Measurements from ENCODE around the gene PAX6. TPM values are rescaled to one million over a fixed set of nuclear protein-coding genes. Genes with fewer than 3 reads are reported as not detected.

Gene PAX6
- total RNA-seq, 1 donor from 2014 or later: not detected

GRCh38 chr11:31798057-31798553 lies 13.0 kb downstream of the PAX6 start:
- no peak for DNase-seq (ENCODE audit: low spot score)

GRCh38 chr11:31797190-31798056 lies 13.7 kb downstream of the PAX6 start:
- no peak for DNase-seq (ENCODE audit: low spot score)

DNA sequence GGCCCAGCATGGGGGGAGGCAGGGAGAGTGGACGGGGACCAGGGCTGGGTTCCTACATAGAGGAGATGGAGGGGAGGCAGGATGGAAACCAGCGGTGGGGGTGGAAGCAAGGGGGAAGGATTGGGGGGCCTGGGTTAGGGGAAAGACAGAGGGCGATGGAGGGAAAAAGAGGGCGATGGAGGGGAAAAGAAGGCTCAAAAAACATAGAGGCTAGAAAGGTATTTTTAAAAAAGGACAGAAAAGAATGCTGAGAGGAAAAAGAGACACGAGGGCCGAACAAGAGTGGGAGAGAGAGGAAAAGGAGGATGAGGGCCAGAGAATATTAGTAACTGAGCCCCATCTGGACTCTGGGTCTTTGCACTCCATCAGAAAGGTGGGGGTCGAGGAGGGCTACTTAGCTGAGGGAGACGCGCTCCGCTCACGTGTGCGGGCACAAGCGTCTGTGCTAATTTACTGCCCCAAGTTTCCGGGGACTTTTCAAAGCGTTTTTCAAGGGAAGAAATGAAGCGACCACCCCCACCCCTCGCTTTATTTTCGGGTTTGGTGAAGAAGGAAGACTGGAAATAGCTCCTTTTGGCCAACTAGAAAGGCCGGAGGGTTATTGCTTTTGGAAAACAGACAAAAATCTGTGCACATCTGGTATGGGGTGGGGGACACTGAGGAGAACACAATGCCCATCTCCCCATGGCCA lies 14.5 kb downstream of the PAX6 start:
- DNase-seq (ENCODE audit: low spot score): no peak

GRCh38 chr11:31795706-31796498 lies 15.2 kb downstream of the PAX6 start:
- DNase-seq (ENCODE audit: low spot score): no peak

GRCh38 chr11:31794548-31794947 lies 16.6 kb downstream of the PAX6 start:
- no peak for DNase-seq (ENCODE audit: low spot score)

DNA sequence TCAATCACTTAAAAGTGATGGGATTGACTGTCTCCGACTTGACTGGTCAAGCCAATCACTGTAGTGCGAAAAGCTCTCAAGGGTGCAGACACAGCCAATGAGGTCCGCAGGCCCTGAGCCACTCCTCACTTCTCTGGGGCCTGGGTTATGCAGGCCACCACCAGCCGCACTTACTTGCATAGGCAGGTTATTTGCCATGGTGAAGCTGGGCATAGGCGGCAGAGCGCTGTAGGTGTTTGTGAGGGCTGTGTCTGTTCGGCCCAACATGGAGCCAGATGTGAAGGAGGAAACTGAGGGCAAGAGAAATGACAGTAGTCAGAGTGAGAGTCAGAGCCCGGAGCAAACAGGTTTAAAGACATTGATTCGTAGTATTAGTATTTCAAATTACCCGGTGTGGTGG lies 17.9 kb downstream of the PAX6 start:
- DNase-seq (ENCODE audit: low spot score): no peak

GRCh38 chr11:31792456-31792855 lies 18.7 kb downstream of the PAX6 start:
- no peak for DNase-seq (ENCODE audit: low spot score)

- DNase-seq (ENCODE audit: low spot score): no peak
Measured at GRCh38 chr11:31792036-31792435, 19.1 kb downstream of the PAX6 start.

DNA sequence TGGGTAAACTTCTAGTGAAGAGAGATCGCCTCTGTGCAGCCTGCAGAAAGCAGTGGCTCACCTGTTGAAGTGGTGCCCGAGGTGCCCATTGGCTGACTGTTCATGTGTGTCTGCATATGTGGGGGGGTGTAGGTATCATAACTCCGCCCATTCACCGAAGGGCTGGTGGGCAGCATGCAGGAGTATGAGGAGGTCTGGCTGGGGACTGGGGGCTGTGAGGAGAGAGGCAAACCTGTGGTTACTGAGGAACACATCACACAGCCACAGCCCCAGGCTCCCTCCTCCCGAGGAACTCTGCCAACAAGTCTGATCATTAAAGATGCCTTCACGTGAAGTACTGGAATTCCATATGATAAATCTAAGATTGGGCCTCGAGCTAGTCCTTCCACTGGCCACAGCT lies 20.5 kb downstream of the PAX6 start:
- no peak for DNase-seq (ENCODE audit: low spot score)

DNA sequence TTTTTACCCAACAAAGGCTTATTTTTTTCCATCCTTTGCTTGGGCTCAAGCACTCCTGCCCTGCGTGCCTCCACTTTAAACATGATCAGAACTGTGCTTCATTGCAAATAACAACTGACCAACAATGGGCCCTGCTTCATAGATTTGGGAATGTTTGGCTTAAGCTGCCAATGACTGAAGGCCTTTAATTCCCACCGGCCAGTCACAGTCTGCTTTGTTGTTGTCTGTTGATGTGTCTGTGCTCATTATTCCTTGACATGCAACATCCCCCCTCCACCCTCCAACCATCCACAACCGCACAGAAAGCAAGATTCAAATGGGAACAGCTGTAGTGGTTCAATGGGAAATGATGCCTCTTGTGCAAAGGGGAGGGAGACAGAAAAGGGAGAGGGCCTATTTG lies 23.0 kb downstream of the PAX6 start:
- no peak for DNase-seq (ENCODE audit: low spot score)

- no peak for DNase-seq (ENCODE audit: low spot score)
Measured at GRCh38 chr11:31786996-31787685, 24.0 kb downstream of the PAX6 start.

DNA sequence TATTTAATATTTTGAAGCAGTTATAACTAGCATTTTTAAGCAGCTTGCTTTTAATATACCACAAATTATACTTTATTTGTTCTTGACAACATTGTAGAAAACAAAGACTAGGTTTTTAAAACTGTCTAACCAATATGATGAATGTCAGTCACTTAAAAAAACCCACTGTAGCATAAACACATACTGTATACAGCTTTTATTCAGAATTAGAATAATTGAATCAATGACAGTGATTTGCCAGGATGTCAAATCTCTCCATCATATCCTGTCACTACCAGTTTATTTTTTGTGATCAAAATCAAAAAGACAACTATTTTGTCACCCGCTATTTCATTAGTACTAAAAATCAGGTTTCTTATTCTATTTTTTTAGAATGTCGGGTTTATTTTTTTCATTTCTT lies 26.5 kb downstream of the PAX6 start:
- no peak for DNase-seq (ENCODE audit: low spot score)

GRCh38 chr11:31783252-31783651 lies 27.9 kb downstream of the PAX6 start:
- no peak for DNase-seq (ENCODE audit: low spot score)

GRCh38 chr11:31782257-31782656 lies 28.9 kb downstream of the PAX6 start:
- DNase-seq (ENCODE audit: low spot score): no peak

GRCh38 chr11:31780480-31780971 lies 30.6 kb downstream of the PAX6 start:
- DNase-seq (ENCODE audit: low spot score): no peak

DNA sequence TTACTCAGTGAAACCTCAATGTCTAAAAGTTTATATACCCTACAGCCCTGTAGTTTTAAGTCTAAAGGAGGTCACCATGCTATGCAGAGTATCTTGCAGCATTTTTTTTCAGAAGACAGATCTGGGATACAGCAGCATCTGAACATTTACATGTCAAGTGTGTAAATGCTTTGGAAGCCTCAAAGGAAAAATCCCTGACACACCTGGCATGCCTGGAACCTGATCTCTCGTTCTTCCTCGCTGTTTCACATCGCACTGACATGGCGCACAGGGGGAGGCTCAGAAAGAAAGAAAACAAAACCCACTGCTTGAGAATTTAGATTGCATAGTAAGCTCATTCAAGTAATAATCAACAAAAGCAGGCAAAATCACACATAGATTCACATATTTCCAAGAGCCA lies 31.0 kb downstream of the PAX6 start:
- no peak for DNase-seq (ENCODE audit: low spot score)

DNA sequence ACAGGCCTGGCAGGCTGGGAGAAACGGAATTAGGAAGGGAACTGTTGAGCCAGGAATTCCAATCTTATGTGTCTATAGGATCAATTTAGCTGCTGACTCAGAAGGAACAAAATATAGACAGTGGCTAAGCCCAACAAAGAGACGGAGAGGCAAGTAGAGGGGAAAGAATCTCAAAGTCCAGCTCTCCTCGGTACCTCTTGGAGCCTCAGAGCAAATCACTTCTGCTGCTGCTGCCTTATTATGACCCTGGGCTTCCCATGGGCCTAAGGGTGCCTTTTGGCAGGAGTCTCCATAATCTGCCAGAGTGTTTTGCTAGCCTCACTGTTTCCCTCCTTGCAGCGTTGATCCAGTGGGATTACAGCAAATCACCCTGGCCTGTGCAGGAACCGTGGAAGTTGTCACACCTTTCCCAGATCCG lies 31.7 kb downstream of the PAX6 start:
- no peak for DNase-seq (ENCODE audit: low spot score)

- DNase-seq (ENCODE audit: low spot score): no peak
Measured at GRCh38 chr11:31772412-31772811, 38.7 kb downstream of the PAX6 start.

GRCh38 chr11:31770011-31770700 lies 41.0 kb downstream of the PAX6 start:
- DNase-seq (ENCODE audit: low spot score): no peak

DNA sequence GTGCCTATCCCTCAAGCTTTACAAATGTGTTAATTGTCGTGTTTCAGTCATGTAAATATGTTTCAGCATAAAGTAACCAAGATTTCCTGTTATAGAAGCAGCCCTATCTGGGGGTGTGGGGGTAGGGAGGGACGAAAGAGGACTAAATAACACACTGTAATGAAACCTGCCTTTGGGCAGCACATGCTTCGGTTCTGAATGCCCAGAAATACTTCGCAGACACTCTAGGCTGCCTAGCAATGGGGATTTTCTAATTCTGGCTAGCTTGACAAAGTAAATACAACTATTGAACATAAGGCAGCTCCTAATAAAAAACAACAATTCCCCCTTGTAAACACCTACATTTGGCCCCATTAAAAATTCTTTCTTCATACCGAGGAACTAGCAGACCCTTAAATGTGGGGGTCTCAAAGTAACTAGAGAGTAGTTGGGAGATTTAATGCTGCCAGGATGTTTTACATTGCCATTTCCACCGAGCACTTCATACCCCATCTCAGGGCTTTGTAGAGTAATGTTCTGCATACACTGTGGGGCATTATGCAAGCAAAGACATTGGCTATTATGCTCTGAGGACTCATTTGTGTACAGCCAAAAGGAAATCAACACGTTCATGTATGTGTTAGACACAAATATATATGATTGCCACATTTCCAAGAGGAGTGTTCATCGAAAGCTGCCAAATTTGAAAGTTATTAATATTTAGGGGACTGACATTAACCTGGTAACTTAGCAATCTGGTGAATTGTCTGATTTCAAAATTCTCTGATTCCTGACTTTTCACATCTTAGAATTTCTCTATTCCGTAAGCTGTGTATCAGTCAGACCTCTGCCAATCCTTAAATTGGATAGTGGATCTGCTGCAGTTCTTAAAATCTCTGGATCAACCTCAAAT lies 42.1 kb downstream of the PAX6 start:
- DNase-seq (ENCODE audit: low spot score): no peak
